ENCODE measurements around the gene OLFML1. TPM values are rescaled to one million over a fixed set of nuclear protein-coding genes. Genes with fewer than 3 reads are reported as not detected.
A peak's percentile ranks its signal among the peaks of the same experiment; 100 is the strongest.

The OLFML1 gene
- total RNA-seq (2.2 TPM), polyA plus RNA-seq (0.39 TPM)
- long read RNA-seq, donor 1, partial matches to known transcripts, result 0 of 1 reads
- long read RNA-seq, donor 1, other reads (novel, unspliced or antisense), result 0 of 1 reads
- long read RNA-seq, donor 2, result 0 reads
- long read RNA-seq, donor 3, partial matches to known transcripts, result 0 of 6 reads
- long read RNA-seq, donor 3, other reads (novel, unspliced or antisense), result 0 of 6 reads
- long read RNA-seq, donor 4, partial matches to known transcripts, result 0 of 4 reads
- long read RNA-seq, donor 4, other reads (novel, unspliced or antisense), result 0 of 4 reads
- long read RNA-seq, donor 5, partial matches to known transcripts, result 0 of 4 reads
- long read RNA-seq, donor 5, other reads (novel, unspliced or antisense), result 0 of 4 reads
- long read RNA-seq, donor 6, partial matches to known transcripts, result 0 of 2 reads
- long read RNA-seq, donor 6, other reads (novel, unspliced or antisense), result 0 of 2 reads
- long read RNA-seq, donor 7, partial matches to known transcripts, result 0 of 3 reads
- long read RNA-seq, donor 7, other reads (novel, unspliced or antisense), result 0 of 3 reads
- long read RNA-seq, donor 8, partial matches to known transcripts, result 0 of 2 reads
- long read RNA-seq, donor 8, other reads (novel, unspliced or antisense), result 0 of 2 reads
- long read RNA-seq, donor 9, partial matches to known transcripts, result 0 of 1 reads
- long read RNA-seq, donor 9, other reads (novel, unspliced or antisense), result 0 of 1 reads
- long read RNA-seq, donor 10, result 0 reads

DNA sequence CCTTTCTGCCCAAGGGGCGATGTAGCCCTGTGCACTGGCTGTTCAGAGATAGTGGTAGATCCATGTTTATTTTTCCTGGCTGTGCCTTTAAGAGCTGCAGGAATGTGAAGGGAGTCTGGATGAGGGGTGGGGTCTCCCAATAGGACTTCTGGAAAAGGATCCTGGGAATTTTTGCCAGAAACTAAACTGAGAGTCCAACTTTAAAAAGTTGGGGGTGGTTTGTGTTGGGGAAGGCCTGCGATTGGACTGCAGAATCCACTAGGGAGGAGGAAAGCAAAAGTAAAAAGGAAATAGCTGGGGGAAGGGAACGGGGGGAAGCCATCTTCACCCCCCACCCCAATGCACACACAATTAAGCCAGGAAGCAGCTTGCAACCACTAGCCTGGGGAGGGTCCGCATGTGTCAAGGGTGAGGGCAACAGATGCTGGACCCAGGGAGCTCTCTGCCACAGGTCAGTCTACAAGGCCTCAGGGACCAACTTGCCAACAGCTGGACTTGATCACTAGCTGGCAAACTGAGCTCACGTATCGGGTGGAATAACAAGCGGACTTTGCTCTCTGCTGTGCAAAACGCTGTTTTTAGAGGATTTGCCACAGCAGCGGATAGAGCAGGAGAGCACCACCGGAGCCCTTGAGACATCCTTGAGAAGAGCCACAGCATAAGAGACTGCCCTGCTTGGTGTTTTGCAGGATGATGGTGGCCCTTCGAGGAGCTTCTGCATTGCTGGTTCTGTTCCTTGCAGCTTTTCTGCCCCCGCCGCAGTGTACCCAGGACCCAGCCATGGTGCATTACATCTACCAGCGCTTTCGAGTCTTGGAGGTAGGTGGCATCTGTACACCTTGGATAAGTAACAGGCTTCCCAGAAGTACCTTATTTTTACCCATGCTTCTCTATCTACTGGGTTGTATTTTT lies at the start of gene OLFML1:
Gene OLFML1 (plus strand): TSS at position 321 of the 912 bp plus-strand sequence. CDS start 370 bp downstream, at position 691.
- WGBS, result 89% methylated on average over 15 of the region's 15 CpGs
- no peaks in the 10 kb centered on the region for H3K9me3 ChIP-seq (ENCODE audit: control insufficient read depth in 2 of 2, insufficient read depth in 1 of 2, low read length in 1 of 2)
- H3K27ac ChIP-seq (ENCODE audit: low read depth in 1 of 2, low read length in 1 of 2), result no peak within 1 kb of the TSS
- no peaks in the 10 kb centered on the region for H3K27me3 ChIP-seq (ENCODE audit: control insufficient read depth in 2 of 2, insufficient read depth in 1 of 2, low read length in 1 of 2)
- no peaks in the 10 kb centered on the region for H3K4me1 ChIP-seq (ENCODE audit: control insufficient read depth in 2 of 2, insufficient read depth in 2 of 2, low read length in 2 of 2)
- no peak within 1 kb of the TSS for H3K4me3 ChIP-seq (ENCODE audit: low read length in 2 of 2)
- H3K36me3 ChIP-seq (ENCODE audit: control insufficient read depth in 2 of 2, insufficient read depth in 2 of 2, low read length in 1 of 2), result no peaks in the 10 kb centered on the region
- DNase-seq (ENCODE audit: low read depth in 6 of 9, low spot score in 9 of 9), result no peak

DNA sequence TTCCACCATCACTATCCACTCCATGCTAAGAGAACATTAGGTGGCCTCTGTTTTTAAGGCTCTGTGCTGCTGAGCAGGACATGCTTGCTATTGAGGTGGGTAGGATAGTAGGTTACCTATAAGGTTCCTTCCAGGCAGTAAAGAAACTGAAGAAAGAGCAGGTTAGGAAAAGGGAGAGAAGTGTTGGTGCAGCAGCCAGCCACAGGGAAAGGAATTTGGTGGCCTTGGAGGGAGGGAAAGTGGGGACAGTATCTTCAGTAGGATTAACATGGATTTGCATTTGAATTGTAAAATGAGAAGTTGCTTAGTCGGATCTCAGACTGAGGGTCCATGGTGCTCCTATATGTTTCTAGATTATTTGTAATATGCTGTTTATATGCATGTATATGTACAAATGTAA lies 49.2 kb upstream of the OLFML1 start:
- no peak overlapping the region for H3K4me3 ChIP-seq (ENCODE audit: low read length in 2 of 2)
- WGBS, result 100% methylated on average over 1 of the region's 1 CpG
- H3K36me3 ChIP-seq (ENCODE audit: control insufficient read depth in 2 of 2, insufficient read depth in 2 of 2, low read length in 1 of 2), result no peaks in the 10 kb centered on the region
- no peaks in the 10 kb centered on the region for H3K9me3 ChIP-seq (ENCODE audit: control insufficient read depth in 2 of 2, insufficient read depth in 1 of 2, low read length in 1 of 2)
- DNase-seq (ENCODE audit: low read depth in 6 of 9, low spot score in 9 of 9), result no peak
- H3K27ac ChIP-seq (ENCODE audit: low read depth in 1 of 2, low read length in 1 of 2), result no peak overlapping the region
- H3K27me3 ChIP-seq (ENCODE audit: control insufficient read depth in 2 of 2, insufficient read depth in 1 of 2, low read length in 1 of 2), result no peaks in the 10 kb centered on the region
- no peaks in the 10 kb centered on the region for H3K4me1 ChIP-seq (ENCODE audit: control insufficient read depth in 2 of 2, insufficient read depth in 2 of 2, low read length in 2 of 2)

DNA sequence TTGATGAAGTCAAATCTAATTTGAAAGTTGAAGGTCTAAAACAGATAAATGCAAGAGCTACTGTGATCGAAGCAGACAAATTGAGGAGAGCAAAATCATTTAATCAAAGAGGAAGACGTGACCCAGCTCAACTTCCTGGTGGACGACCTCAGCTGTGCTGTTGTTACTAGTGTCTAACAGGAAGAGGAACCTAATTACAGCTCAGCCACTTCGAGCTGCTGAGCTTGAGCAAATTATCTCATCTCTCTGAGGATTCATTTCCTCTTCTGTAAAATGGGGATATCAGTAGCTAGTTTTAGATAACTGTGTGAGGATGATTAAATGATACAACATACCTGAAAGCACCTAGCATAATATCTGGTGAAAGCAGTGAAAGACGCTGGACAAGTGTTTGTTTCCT lies 48.6 kb upstream of the OLFML1 start:
- DNase-seq (ENCODE audit: low read depth in 6 of 9, low spot score in 9 of 9), result peak in 2 of 9 donors; percentile 5 to 8
- no peaks in the 10 kb centered on the region for H3K4me1 ChIP-seq (ENCODE audit: control insufficient read depth in 2 of 2, insufficient read depth in 2 of 2, low read length in 2 of 2)
- no peak overlapping the region for H3K27ac ChIP-seq (ENCODE audit: low read depth in 1 of 2, low read length in 1 of 2)
- WGBS, result 23% methylated on average over 5 of the region's 5 CpGs
- no peaks in the 10 kb centered on the region for H3K36me3 ChIP-seq (ENCODE audit: control insufficient read depth in 2 of 2, insufficient read depth in 2 of 2, low read length in 1 of 2)
- no peaks in the 10 kb centered on the region for H3K9me3 ChIP-seq (ENCODE audit: control insufficient read depth in 2 of 2, insufficient read depth in 1 of 2, low read length in 1 of 2)
- H3K4me3 ChIP-seq (ENCODE audit: low read length in 2 of 2), result no peak overlapping the region
- H3K27me3 ChIP-seq (ENCODE audit: control insufficient read depth in 2 of 2, insufficient read depth in 1 of 2, low read length in 1 of 2), result no peaks in the 10 kb centered on the region

DNA sequence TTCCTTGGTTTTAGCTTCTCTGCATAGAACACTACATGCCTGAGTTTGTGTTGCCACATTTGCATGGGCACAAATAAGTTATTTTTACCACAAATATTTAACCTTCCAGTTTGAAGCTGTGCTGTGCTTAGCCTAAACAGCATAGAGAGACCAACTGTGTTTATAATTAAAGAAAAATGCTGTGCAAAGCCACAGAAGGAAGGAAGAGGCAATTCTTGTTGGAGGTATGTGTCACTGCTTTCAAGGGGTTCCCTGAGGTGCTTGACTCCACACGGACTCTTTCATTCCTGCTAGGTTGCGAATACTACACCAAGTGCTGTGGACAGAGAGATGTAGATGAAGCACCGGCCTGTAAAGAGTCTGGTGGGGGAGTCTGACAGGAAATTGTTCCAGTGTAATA lies 47.6 kb upstream of the OLFML1 start:
- Histone ChIP-seq H3K4me3 (ENCODE audit: low read length in 2 of 2) (no peak overlapping the region), H3K4me1 (ENCODE audit: control insufficient read depth in 2 of 2, insufficient read depth in 2 of 2, low read length in 2 of 2) (no peaks in the 10 kb centered on the region), H3K27ac (ENCODE audit: low read depth in 1 of 2, low read length in 1 of 2) (no peak overlapping the region), H3K27me3 (ENCODE audit: control insufficient read depth in 2 of 2, insufficient read depth in 1 of 2, low read length in 1 of 2) (no peaks in the 10 kb centered on the region), H3K9me3 (ENCODE audit: control insufficient read depth in 2 of 2, insufficient read depth in 1 of 2, low read length in 1 of 2) (no peaks in the 10 kb centered on the region), H3K36me3 (ENCODE audit: control insufficient read depth in 2 of 2, insufficient read depth in 2 of 2, low read length in 1 of 2) (no peaks in the 10 kb centered on the region)
- 92% methylated on average over 3 of the region's 3 CpGs for WGBS
- DNase-seq (ENCODE audit: low read depth in 6 of 9, low spot score in 9 of 9), result no peak

DNA sequence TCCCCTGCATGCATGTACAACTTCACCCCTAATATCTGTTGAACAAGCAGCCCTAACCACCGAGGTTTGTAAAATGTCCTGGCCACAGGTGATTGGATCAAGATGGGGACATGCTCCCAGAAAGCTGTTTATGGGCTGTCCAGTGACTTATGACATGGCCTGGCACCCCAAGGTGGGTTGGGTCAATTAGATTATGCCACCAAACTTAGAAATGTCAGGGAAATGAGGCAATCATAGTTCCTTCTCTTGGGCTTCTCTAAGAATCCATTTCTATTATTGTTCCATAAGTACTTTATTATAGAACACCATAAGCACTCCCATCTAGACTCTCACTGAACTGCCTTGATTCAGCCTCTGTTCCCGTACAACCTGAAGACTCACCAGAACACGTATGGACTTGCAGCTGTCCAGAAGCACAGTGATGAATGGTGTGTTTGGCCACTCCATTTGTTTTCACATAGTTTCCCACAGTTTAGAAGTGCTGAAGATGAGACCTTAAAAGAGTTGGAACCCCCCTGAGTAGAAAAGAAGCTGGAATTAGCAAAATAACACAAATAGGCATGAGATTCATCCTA lies 45.5 kb upstream of the OLFML1 start:
- Histone ChIP-seq H3K4me1 (ENCODE audit: control insufficient read depth in 2 of 2, insufficient read depth in 2 of 2, low read length in 2 of 2) (no peaks in the 10 kb centered on the region), H3K36me3 (ENCODE audit: control insufficient read depth in 2 of 2, insufficient read depth in 2 of 2, low read length in 1 of 2) (no peaks in the 10 kb centered on the region), H3K27ac (ENCODE audit: low read depth in 1 of 2, low read length in 1 of 2) (no peak overlapping the region), H3K27me3 (ENCODE audit: control insufficient read depth in 2 of 2, insufficient read depth in 1 of 2, low read length in 1 of 2) (no peaks in the 10 kb centered on the region), H3K9me3 (ENCODE audit: control insufficient read depth in 2 of 2, insufficient read depth in 1 of 2, low read length in 1 of 2) (no peaks in the 10 kb centered on the region), H3K4me3 (ENCODE audit: low read length in 2 of 2) (no peak overlapping the region)
- WGBS, result 93% methylated on average over 3 of the region's 3 CpGs
- no peak for DNase-seq (ENCODE audit: low read depth in 6 of 9, low spot score in 9 of 9)

DNA sequence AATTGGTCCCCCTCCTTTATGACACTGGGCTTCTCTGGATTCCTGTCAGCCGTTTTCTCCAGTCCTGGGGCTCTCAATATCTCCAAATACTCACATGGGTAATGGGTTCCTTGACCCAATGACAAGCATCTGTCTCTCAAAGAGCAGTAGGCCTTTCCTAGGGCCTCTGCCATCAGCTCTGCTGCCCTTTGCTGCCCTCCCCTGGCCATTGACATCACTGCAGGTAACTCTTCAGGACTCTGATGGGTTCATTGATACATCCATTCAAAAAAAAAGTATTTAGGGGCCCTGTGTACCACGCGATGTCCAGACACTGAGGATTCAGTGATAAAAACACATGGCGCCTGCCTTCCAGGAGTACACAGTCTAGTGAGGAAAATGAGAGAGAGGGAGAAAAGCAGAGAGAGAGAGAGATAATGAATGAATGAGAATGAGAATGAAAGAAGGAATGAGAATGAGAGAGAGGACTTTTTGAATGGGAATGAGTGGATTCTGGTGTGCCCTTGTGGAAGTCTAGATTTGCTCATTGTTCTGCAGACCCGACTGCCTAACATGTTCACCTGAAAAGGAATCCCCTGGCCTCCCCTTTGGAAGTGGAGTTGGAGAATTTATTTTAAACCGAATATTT lies 42.6 kb upstream of the OLFML1 start:
- Histone ChIP-seq H3K9me3 (ENCODE audit: control insufficient read depth in 2 of 2, insufficient read depth in 1 of 2, low read length in 1 of 2) (no peaks in the 10 kb centered on the region), H3K4me3 (ENCODE audit: low read length in 2 of 2) (no peak overlapping the region), H3K27me3 (ENCODE audit: control insufficient read depth in 2 of 2, insufficient read depth in 1 of 2, low read length in 1 of 2) (no peaks in the 10 kb centered on the region), H3K4me1 (ENCODE audit: control insufficient read depth in 2 of 2, insufficient read depth in 2 of 2, low read length in 2 of 2) (no peaks in the 10 kb centered on the region), H3K27ac (ENCODE audit: low read depth in 1 of 2, low read length in 1 of 2) (no peak overlapping the region), H3K36me3 (ENCODE audit: control insufficient read depth in 2 of 2, insufficient read depth in 2 of 2, low read length in 1 of 2) (no peaks in the 10 kb centered on the region)
- DNase-seq (ENCODE audit: low read depth in 6 of 9, low spot score in 9 of 9), result peak in 6 of 9 donors; percentile 10 to 51 (median 23)
- 29% methylated on average over 6 of the region's 6 CpGs for WGBS

DNA sequence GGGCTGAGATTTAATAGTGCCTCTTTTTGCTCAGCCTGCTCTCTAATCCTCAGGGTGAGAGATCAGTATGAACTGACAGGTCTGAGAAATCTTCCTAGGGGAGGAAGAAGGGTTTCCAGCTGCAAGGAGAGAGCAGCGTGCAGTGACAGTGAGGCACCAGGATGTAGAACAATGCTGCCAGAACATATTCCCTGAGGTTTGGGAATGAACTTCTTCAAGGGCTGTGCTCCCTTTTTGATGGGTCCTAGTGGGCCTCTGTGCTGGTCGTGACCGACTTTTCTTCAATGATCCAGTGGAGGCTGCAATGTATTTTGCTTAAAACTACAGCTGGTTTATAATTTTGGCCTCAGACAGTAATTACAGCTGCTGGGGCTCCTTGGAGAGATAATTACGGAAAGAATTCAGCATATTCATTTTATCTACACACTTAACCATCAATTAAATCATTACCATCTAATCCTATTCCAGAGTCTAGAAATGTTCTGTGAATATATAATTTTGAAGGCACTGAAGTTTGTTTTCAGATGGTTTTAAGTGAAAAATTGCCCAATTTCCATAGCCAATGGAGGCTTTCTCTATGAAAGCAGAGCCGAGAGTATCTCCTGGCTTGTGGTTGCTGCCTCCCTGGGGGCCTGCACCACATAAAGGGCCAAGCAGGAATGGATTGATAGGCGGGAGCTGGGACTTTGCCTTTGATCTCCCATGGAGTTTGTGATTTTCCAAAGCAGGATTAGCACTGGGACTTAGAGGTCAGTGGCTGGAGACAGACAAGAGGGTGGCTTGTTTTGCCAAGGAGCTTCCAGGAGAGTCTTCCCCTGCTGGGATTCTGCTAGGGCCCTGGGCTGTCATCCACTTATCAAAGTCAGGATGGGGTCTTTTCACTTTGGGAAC lies 41.0 kb upstream of the OLFML1 start:
- 87% methylated on average over 6 of the region's 6 CpGs for WGBS
- Histone ChIP-seq H3K4me3 (ENCODE audit: low read length in 2 of 2) (no peak overlapping the region), H3K36me3 (ENCODE audit: control insufficient read depth in 2 of 2, insufficient read depth in 2 of 2, low read length in 1 of 2) (no peaks in the 10 kb centered on the region), H3K9me3 (ENCODE audit: control insufficient read depth in 2 of 2, insufficient read depth in 1 of 2, low read length in 1 of 2) (no peaks in the 10 kb centered on the region), H3K4me1 (ENCODE audit: control insufficient read depth in 2 of 2, insufficient read depth in 2 of 2, low read length in 2 of 2) (no peaks in the 10 kb centered on the region), H3K27me3 (ENCODE audit: control insufficient read depth in 2 of 2, insufficient read depth in 1 of 2, low read length in 1 of 2) (no peaks in the 10 kb centered on the region), H3K27ac (ENCODE audit: low read depth in 1 of 2, low read length in 1 of 2) (no peak overlapping the region)
- DNase-seq (ENCODE audit: low read depth in 6 of 9, low spot score in 9 of 9), result no peak

DNA sequence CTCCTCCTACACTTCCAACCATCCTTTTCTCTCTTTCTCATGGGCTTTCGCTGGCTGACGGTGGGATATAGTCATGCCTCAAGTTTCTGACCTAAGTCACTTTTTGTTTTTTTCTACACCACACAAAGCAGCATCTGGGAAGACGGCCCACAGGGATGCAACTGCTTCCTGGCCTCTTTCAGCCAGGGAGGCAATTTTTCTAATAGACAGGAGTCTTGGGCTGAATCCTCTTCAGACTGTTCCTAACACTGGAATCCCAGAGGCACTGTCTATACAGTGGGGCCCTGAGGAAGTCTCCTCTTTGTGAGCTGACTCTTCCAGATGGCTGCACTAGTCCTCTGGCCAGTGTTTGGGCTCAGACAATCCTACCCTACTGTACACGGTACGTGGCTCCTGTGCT lies 39.7 kb upstream of the OLFML1 start:
- Histone ChIP-seq H3K27me3 (ENCODE audit: control insufficient read depth in 2 of 2, insufficient read depth in 1 of 2, low read length in 1 of 2) (no peaks in the 10 kb centered on the region), H3K4me3 (ENCODE audit: low read length in 2 of 2) (no peak overlapping the region), H3K9me3 (ENCODE audit: control insufficient read depth in 2 of 2, insufficient read depth in 1 of 2, low read length in 1 of 2) (no peaks in the 10 kb centered on the region), H3K4me1 (ENCODE audit: control insufficient read depth in 2 of 2, insufficient read depth in 2 of 2, low read length in 2 of 2) (no peaks in the 10 kb centered on the region), H3K36me3 (ENCODE audit: control insufficient read depth in 2 of 2, insufficient read depth in 2 of 2, low read length in 1 of 2) (no peaks in the 10 kb centered on the region), H3K27ac (ENCODE audit: low read depth in 1 of 2, low read length in 1 of 2) (no peak overlapping the region)
- DNase-seq (ENCODE audit: low read depth in 6 of 9, low spot score in 9 of 9), result no peak
- 97% methylated on average over 5 of the region's 5 CpGs for WGBS

Data from thymus (tissue), 14 donors.